ENCODE data around the gene MAD2L1BP. TPM values are rescaled to one million over a fixed set of nuclear protein-coding genes. Genes with fewer than 3 reads are reported as not detected.

MAD2L1BP gene
- total and polyA plus RNA-seq, 2 of the 13 experiments (the other 11 are each of a cell fraction or from before 2014, with no cell fraction given): 54.2 to 55.5 TPM

DNA sequence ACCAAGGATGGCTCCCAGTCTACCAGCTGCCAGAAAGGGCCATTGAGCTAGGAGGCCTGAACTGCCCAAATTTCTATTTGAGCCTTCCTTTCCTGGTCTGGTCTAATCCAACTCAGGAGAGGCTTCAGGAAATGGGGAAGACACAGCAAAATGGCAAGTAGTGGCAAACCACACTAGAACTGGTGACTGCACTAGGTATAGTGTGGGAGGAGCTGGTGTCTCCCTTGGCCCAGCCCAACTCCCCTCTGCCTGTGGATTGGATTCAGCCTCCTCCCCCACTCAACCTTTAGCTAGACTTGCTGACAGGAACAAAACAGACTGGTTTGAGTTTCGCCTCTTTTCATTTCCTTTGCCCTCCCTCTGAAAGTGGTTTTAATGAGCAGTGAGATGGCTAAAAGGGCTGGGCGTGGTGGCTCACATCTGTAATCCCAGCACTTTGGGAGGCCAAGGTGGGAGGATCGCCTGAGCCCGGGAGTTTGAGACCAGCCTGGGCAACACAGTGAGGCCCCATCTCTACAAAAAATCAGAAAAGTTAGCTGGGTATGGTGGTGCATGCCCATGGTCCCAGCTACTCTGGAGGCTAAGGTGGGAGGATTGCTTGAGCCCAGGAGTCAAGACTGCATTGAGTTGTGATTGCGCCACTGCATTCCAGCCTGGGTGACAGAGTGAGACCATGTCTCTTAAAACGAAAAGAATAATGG is 34.4 kb downstream of the MAD2L1BP start:
- H3K9me3 ChIP-seq (ENCODE audit: low read length): no peaks in the 10 kb centered on the region
- no peak overlapping the region for H3K27ac ChIP-seq (ENCODE audit: extremely low read length, insufficient read depth, low read length)
- H3K4me3 ChIP-seq (replicated peaks in 1 of 3; ENCODE audit: insufficient read depth in 1 of 3, low read depth in 2 of 3, low read length in 3 of 3): no peak overlapping the region
- POLR2A ChIA-PET: interaction anchor here (0.8 to 7.5 kb wide), 6 partner anchors 13 to 256 kb away, joined by 3 to 55 read pairs (median 6); partner anchors contain the start of genes GTPBP2, MAD2L1BP and VEGFA
- H3K4me1 ChIP-seq (ENCODE audit: insufficient read depth, low read length): peaks cover 79% of the 10 kb centered on the region
- H3K27me3 ChIP-seq (ENCODE audit: control insufficient read depth in 1 of 2, insufficient read depth in 2 of 2, low read length in 2 of 2): peaks cover 0 to 11% of the 10 kb centered on the region in 2 experiments; a peak in 1 of 5 replicates
- no peaks in the 10 kb centered on the region for H4K20me1 ChIP-seq (ENCODE audit: insufficient read depth, low read length)
- BruUV-seq (replicated peaks): no TSS peak
- FAIRE-seq (no peak), DNase-seq (ENCODE audit: low spot score) (no peak), ATAC-seq (no peak)
- no peak overlapping the region for H3K9ac ChIP-seq (ENCODE audit: insufficient read depth, low read depth, low read length)
- no peaks in the 10 kb centered on the region for H3K79me2 ChIP-seq (ENCODE audit: insufficient read depth, low read length)
- no peak overlapping the region for H3K4me2 ChIP-seq (ENCODE audit: low read depth, low read length)
- intact Hi-C loops (cut with micrococcal nuclease; ENCODE audit: unreplicated experiment): loop anchor here (2.0 to 10.0 kb wide), 4 partner anchors 39 to 182 kb away; no protein-coding TSS in a partner anchor
- peaks cover 18 to 30% of the 10 kb centered on the region in 2 experiments for H3K36me3 ChIP-seq (replicated peaks in 1 of 2; ENCODE audit: control insufficient read depth in 1 of 2, insufficient read depth in 2 of 2, low read length in 2 of 2)
- 90% methylated on average over 6 of the region's 6 CpGs for WGBS (ENCODE audit: low lambda C conversion rate)
- H2AFZ ChIP-seq (ENCODE audit: low read length): no peak overlapping the region
- in situ Hi-C loops (cut with HindIII; ENCODE audit: extremely low pct_ligation_motif_present, low pct_unique_long_range_greater_than_20kb): loop anchor here (5.0 kb wide), 1 partner anchor 407 kb away; no protein-coding TSS in a partner anchor
- CTCF ChIA-PET (ENCODE audit: low intra/inter-chr PET ratio, low total read pairs): interaction anchor here (1.2 kb wide), 1 partner anchor 101 kb away, joined by 3 read pairs; no protein-coding TSS in a partner anchor
- peak; percentile 66; the same call in 1 of the 2 replicates for TF ChIP-seq CEBPB (IDR thresholded peaks at IDR 0.05; ENCODE audit: borderline replicate concordance, low read depth, low read length)
- TF ChIP-seq, protein P1, sequence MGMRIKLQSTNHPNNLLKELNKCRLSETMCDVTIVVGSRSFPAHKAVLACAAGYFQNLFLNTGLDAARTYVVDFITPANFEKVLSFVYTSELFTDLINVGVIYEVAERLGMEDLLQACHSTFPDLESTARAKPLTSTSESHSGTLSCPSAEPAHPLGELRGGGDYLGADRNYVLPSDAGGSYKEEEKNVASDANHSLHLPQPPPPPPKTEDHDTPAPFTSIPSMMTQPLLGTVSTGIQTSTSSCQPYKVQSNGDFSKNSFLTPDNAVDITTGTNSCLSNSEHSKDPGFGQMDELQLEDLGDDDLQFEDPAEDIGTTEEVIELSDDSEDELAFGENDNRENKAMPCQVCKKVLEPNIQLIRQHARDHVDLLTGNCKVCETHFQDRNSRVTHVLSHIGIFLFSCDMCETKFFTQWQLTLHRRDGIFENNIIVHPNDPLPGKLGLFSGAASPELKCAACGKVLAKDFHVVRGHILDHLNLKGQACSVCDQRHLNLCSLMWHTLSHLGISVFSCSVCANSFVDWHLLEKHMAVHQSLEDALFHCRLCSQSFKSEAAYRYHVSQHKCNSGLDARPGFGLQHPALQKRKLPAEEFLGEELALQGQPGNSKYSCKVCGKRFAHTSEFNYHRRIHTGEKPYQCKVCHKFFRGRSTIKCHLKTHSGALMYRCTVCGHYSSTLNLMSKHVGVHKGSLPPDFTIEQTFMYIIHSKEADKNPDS (CRISPR knock-in tag; IDR thresholded peaks at IDR 0.05): no peak
- TF ChIP-seq ZNF543 (CRISPR knock-in tag; IDR thresholded peaks at IDR 0.05): no peak
- 0 out of 2 replicates have a peak, but pooled peaks have one; percentile 36 for TF ChIP-seq HDAC1 (CRISPR knock-in tag; IDR thresholded peaks at IDR 0.05)
- TF ChIP-seq AFF4 (CRISPR knock-in tag; IDR thresholded peaks at IDR 0.05): no peak
- TF ChIP-seq ZNF496 (CRISPR knock-in tag; IDR thresholded peaks at IDR 0.05; ENCODE audit: insufficient replicate concordance): no peak
- TF ChIP-seq, protein P2, sequence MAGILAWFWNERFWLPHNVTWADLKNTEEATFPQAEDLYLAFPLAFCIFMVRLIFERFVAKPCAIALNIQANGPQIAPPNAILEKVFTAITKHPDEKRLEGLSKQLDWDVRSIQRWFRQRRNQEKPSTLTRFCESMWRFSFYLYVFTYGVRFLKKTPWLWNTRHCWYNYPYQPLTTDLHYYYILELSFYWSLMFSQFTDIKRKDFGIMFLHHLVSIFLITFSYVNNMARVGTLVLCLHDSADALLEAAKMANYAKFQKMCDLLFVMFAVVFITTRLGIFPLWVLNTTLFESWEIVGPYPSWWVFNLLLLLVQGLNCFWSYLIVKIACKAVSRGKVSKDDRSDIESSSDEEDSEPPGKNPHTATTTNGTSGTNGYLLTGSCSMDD (CRISPR knock-in tag; IDR thresholded peaks at IDR 0.05): no peak
- no peak for TF ChIP-seq TRIM22 (IDR thresholded peaks at IDR 0.05)
- TF ChIP-seq PTBP1 (IDR thresholded peaks at IDR 0.05; ENCODE audit: low read depth, low read length, poor library complexity, severe bottlenecking): no peak
- TF ChIP-seq HOMEZ (CRISPR knock-in tag; IDR thresholded peaks at IDR 0.05; ENCODE audit: low read depth): no peak
- no peak for TF ChIP-seq HOXA7 (CRISPR knock-in tag; IDR thresholded peaks at IDR 0.05)
